Prostate gland (tissue), 2 donors: ENCODE data around the gene LCN1. TPM values are rescaled to one million over a fixed set of nuclear protein-coding genes. Genes with fewer than 3 reads are reported as not detected.

Experiments used
- DNase-seq: peaks from one replicate; pipeline ENCODE4 v3.0.0-alpha.2; 2019; ENCODE audit warnings: low spot score
- H3K27ac ChIP-seq, 2 donors: fragments of 200-600 bp; sonication (generic); 2 replicates each; pipeline ENCODE4 v1.5.1; 2017 to 2019
- H3K27me3 ChIP-seq: fragments of 200-600 bp; sonication (generic); replicated peaks from 2 replicates; pipeline ENCODE4 v1.5.1; 2019; ENCODE audit not compliant: insufficient read depth
- H3K36me3 ChIP-seq, 2 donors: fragments of 200-600 bp; sonication (generic); 1 replicate in 1 of 2; 2 replicates in 1 of 2; pipeline versions ENCODE4 v1.5.1 to v1.8.1; 2017 to 2019
- H3K4me1 ChIP-seq: fragments of 200-600 bp; sonication (generic); replicated peaks from 2 replicates; pipeline ENCODE4 v1.5.1; 2019
- H3K4me3 ChIP-seq, 2 donors: fragments of 200-600 bp; sonication (generic); 2 replicates each; pipeline ENCODE4 v1.5.1; 2017 to 2019
- H3K9me3 ChIP-seq: fragments of 200-600 bp; sonication (generic); 2 replicates; pipeline ENCODE4 v1.5.1; 2017
- CTCF ChIP-seq, 4 experiments: fragments of 200-600 bp in 2 of 4; fragments of 450-650 bp in 2 of 4; sonication (generic) in 2 of 4; IDR thresholded peaks; 1 replicate in 3 of 4; 2 replicates in 1 of 4; pipeline ENCODE4 v1.5.1; 2016 to 2019; ENCODE audit warnings: antibody characterized with exemption in 4 of 4, mild to moderate bottlenecking in 2 of 4, moderate library complexity in 2 of 4
- POLR2A ChIP-seq: fragments of 450-650 bp; IDR thresholded peaks from one replicate; pipeline ENCODE4 v1.6.1; 2016; ENCODE audit warnings: antibody characterized with exemption, mild to moderate bottlenecking
- POLR2AphosphoS5 ChIP-seq: sonication (generic); formaldehyde crosslinking; IDR thresholded peaks from one replicate; pipeline ENCODE4 v1.6.1; 2017; ENCODE audit warnings: antibody characterized with exemption
- WGBS: methylation state at CpG from one replicate; pipeline ENCODE4 v1.1.5; 2018; 5-methylcytosine and 5-hydroxymethylcytosine counted together
- intact Hi-C: fragments of 100-400 bp; cut with DNase I; formaldehyde crosslinking; loops from one replicate; pipeline ENCODE4 v1.14.2; 2022
- total RNA-seq, 2 donors: library from RNA; depleted of rRNA; stranded (reverse); fragments of >200 nt; gene quantifications; one replicate each; pipeline ENCODE4 v1.1.0, GENCODE V29; 2016

LCN1 gene
- total RNA-seq, 2 donors from 2014 or later, result not detected

GRCh38 chr9:135501261-135502167 is 19.7 kb upstream of the LCN1 start:
- no peak for DNase-seq
- 46% methylated on average over 38 of the region's 38 CpGs for WGBS

GRCh38 chr9:135502168-135502872 is 18.9 kb upstream of the LCN1 start:
- H3K27me3 ChIP-seq, result no peaks in the 10 kb centered on the region
- no peaks in the 10 kb centered on the region for H3K9me3 ChIP-seq
- DNase-seq, result no peak
- 87% methylated on average over 15 of the region's 15 CpGs for WGBS
- H3K4me1 ChIP-seq, result peaks cover 7% of the 10 kb centered on the region
- no peak overlapping the region for H3K4me3 ChIP-seq
- H3K36me3 ChIP-seq, result peaks cover 0 to 4% of the 10 kb centered on the region in 2 donors
- TF ChIP-seq POLR2AphosphoS5 (no peak), CTCF (IDR thresholded peaks at IDR 0.05) (no peak), POLR2A (no peak)
- intact Hi-C loops, result no loop called here
- no peak overlapping the region for H3K27ac ChIP-seq

More at GRCh38 chr9:135501261-135502167, 19.7 kb upstream of the LCN1 start:
- Histone ChIP-seq H3K9me3 (no peaks in the 10 kb centered on the region), H3K36me3 (peaks cover 0 to 4% of the 10 kb centered on the region in 2 donors), H3K4me3 (peak overlapping the region; percentile 96 to 98), H3K4me1 (peaks cover 7% of the 10 kb centered on the region), H3K27me3 (no peaks in the 10 kb centered on the region), H3K27ac (peak overlapping the region; percentile 62 to 77)
- intact Hi-C loops, result no loop called here
- TF ChIP-seq POLR2A, result no peak
- no peak for TF ChIP-seq CTCF (IDR thresholded peaks at IDR 0.05)
- no peak for TF ChIP-seq POLR2AphosphoS5

GRCh38 chr9:135502873-135503321 is 18.3 kb upstream of the LCN1 start:
- WGBS, result 89% methylated on average over 16 of the region's 16 CpGs
- Histone ChIP-seq H3K27ac (no peak overlapping the region), H3K4me3 (no peak overlapping the region), H3K4me1 (peaks cover 7% of the 10 kb centered on the region), H3K36me3 (peaks cover 0 to 4% of the 10 kb centered on the region in 2 donors), H3K27me3 (no peaks in the 10 kb centered on the region), H3K9me3 (no peaks in the 10 kb centered on the region)
- TF ChIP-seq CTCF (IDR thresholded peaks at IDR 0.05), result no peak
- intact Hi-C loops, result no loop called here
- DNase-seq, result no peak

- 87% methylated on average over 41 of the region's 41 CpGs for WGBS
- no peaks in the 10 kb centered on the region for H3K9me3 ChIP-seq
Observed at GRCh38 chr9:135503371-135504261, 17.6 kb upstream of the LCN1 start.

More at GRCh38 chr9:135503371-135504261, 17.6 kb upstream of the LCN1 start:
- no peak overlapping the region for H3K27ac ChIP-seq
- no peak overlapping the region for H3K4me3 ChIP-seq
- no peaks in the 10 kb centered on the region for H3K27me3 ChIP-seq
- no peak for TF ChIP-seq POLR2A
- peaks cover 7% of the 10 kb centered on the region for H3K4me1 ChIP-seq
- H3K36me3 ChIP-seq, result peaks cover 0 to 4% of the 10 kb centered on the region in 2 donors
- no peak for DNase-seq
- intact Hi-C loops, result no loop called here
